Natural killer cell (primary cell): ENCODE data around the gene CDH11. TPM values are rescaled to one million over a fixed set of nuclear protein-coding genes. Genes with fewer than 3 reads are reported as not detected.

Experiments
- ATAC-seq, 3 donors: fragments of 150-1000 bp in 2 of 3; fragments of 200-7000 bp in 1 of 3; cut with Tn5 transposase; 1 replicate in 1 of 3; 2 replicates in 2 of 3; pipeline ENCODE4 v1.10.0; 2021; ENCODE audit warnings: mild to moderate bottlenecking in 2 of 3, moderate library complexity in 2 of 3
- DNase-seq, 2 donors: peaks; one replicate each; pipeline versions ENCODE4 v3.0.0 to v3.0.0-alpha.2; 2013 to 2021; ENCODE audit warnings: mixed read lengths in 1 of 2
- H3K27ac ChIP-seq: one replicate; pipeline ENCODE4 v1.5.1; 2013; ENCODE audit warnings: mild to moderate bottlenecking, low read length
- H3K27me3 ChIP-seq: one replicate; pipeline ENCODE4 v1.6.1; 2013; ENCODE audit warnings: low read length; ENCODE audit not compliant: control insufficient read depth, insufficient read depth
- H3K36me3 ChIP-seq: one replicate; pipeline ENCODE4 v1.6.1; 2013; ENCODE audit warnings: low read length; ENCODE audit not compliant: control insufficient read depth, insufficient read depth
- H3K4me1 ChIP-seq: one replicate; pipeline ENCODE4 v1.6.1; 2013; ENCODE audit warnings: low read length; ENCODE audit not compliant: control insufficient read depth, insufficient read depth
- H3K4me3 ChIP-seq: one replicate; pipeline ENCODE4 v1.5.1; 2013; ENCODE audit warnings: low read length
- H3K9me3 ChIP-seq: one replicate; pipeline ENCODE4 v1.6.1; 2013; ENCODE audit warnings: low read length; ENCODE audit not compliant: control insufficient read depth, insufficient read depth
- H3K27ac Mint-ChIP-seq, 2 donors: one replicate each; pipeline ENCODE4 v1.8.0; 2022; ENCODE audit warnings: mild to moderate bottlenecking in 2 of 2, mixed read lengths in 2 of 2, moderate library complexity in 1 of 2
- H3K27me3 Mint-ChIP-seq, 2 donors: one replicate each; pipeline ENCODE4 v1.8.0; 2022; ENCODE audit warnings: low read depth in 2 of 2, mixed read lengths in 2 of 2
- H3K36me3 Mint-ChIP-seq: one replicate; pipeline ENCODE4 v1.8.0; 2022; ENCODE audit warnings: mixed read lengths
- H3K4me1 Mint-ChIP-seq, 2 donors: one replicate each; pipeline ENCODE4 v1.8.0; 2022; ENCODE audit warnings: mixed read lengths in 2 of 2
- H3K4me3 Mint-ChIP-seq: one replicate; pipeline ENCODE4 v1.8.0; 2022; ENCODE audit warnings: mild to moderate bottlenecking, moderate library complexity, mixed read lengths
- H3K9me3 Mint-ChIP-seq, 2 donors: one replicate each; pipeline ENCODE4 v1.8.0; 2022; ENCODE audit warnings: mixed read lengths in 2 of 2
- WGBS: methylation state at CpG from one replicate; pipeline ENCODE4 v1.1.7; 2013; ENCODE audit warnings: missing lambda C conversion rate; ENCODE audit not compliant: insufficient coverage; 5-methylcytosine and 5-hydroxymethylcytosine counted together
- intact Hi-C: fragments of 100-400 bp; cut with micrococcal nuclease; formaldehyde crosslinking; loops from one replicate; pipeline ENCODE4 v1.14.2; 2022
- total RNA-seq, 4 donors: library from RNA; stranded (reverse); fragments of 120-200 nt in 1 of 4; gene quantifications; one replicate each; pipeline versions ENCODE4 v1.2.3 to v1.2.4, GENCODE V29; 2013 to 2022
- TF ChIP-seq, protein P1 (sequence below): fragments of 200-600 bp; IDR thresholded peaks from one replicate; pipeline ENCODE4 v1.8.0; 2022; ENCODE audit warnings: antibody characterized with exemption

The CDH11 gene
- total RNA-seq, 3 donors from 2014 or later (not counting 1 experiment from before 2014, with no cell fraction given): not detected

DNA sequence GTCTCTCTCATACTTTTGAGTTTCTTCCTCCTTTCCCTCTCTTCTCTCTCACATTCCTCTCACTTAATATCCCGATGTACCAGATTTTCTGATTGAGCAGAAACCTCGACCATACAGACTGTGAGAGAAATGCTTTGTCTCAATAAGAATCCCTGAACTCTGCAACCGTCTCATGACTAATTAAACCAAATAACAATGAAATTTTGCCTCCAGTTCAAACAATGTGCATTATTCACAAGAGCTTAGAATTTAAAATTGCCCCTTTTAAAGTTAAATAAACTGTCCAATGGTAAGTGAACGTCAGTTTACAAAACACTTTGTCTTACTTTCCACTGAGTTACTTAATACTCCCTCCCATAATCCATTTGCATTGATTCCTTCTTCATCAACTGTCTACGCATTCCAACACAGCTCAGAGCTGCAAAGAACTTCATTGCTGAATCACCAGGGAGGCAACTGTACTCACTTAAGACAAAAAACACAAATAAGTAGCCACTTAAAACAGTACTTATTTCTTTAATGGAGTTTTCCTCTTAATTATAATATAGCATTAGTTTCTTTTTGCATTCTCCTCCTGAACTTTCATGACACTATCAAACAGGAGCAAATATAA lies 4.9 kb downstream of the CDH11 start:
- Histone ChIP-seq H3K9me3 (no peaks in the 10 kb centered on the region), H3K27me3 (peaks cover 8% of the 10 kb centered on the region), H3K4me1 (no peaks in the 10 kb centered on the region), H3K27ac (no peak overlapping the region), H3K36me3 (no peaks in the 10 kb centered on the region), H3K4me3 (no peak overlapping the region)
- WGBS: 86% methylated on average over 5 of the region's 5 CpGs
- intact Hi-C loops: no loop called here
- DNase-seq (no peak), ATAC-seq (no peak)
- TF ChIP-seq, protein P1, sequence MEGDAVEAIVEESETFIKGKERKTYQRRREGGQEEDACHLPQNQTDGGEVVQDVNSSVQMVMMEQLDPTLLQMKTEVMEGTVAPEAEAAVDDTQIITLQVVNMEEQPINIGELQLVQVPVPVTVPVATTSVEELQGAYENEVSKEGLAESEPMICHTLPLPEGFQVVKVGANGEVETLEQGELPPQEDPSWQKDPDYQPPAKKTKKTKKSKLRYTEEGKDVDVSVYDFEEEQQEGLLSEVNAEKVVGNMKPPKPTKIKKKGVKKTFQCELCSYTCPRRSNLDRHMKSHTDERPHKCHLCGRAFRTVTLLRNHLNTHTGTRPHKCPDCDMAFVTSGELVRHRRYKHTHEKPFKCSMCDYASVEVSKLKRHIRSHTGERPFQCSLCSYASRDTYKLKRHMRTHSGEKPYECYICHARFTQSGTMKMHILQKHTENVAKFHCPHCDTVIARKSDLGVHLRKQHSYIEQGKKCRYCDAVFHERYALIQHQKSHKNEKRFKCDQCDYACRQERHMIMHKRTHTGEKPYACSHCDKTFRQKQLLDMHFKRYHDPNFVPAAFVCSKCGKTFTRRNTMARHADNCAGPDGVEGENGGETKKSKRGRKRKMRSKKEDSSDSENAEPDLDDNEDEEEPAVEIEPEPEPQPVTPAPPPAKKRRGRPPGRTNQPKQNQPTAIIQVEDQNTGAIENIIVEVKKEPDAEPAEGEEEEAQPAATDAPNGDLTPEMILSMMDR: no peak
- H3K9me3 Mint-ChIP-seq: no peaks in the 10 kb centered on the region
- H3K36me3 Mint-ChIP-seq: peaks cover 7% of the 10 kb centered on the region
- no peak overlapping the region for H3K4me3 Mint-ChIP-seq
- H3K27ac Mint-ChIP-seq: no peak overlapping the region
- H3K4me1 Mint-ChIP-seq: no peaks in the 10 kb centered on the region
- peaks cover 9 to 10% of the 10 kb centered on the region in 2 donors for H3K27me3 Mint-ChIP-seq

DNA sequence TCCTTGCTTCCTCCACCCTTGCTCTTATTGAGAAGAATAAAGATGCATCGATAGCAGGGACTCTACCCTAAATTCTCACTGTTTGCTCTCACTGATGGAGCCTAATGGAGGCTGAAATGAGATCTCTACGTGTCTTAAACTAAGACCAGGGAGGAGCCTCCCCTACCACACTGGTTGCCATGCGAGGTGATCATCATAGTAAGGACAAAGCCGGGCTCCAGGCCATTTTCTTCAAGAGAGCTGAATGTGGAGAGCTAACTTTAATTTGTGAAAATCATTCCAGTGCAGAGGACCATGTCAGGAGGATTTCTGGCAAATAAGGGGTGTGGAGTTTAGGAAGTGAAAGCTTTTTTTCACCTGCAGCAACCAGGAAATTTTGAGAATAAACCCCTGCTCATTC lies 5.6 kb downstream of the CDH11 start:
- no peaks in the 10 kb centered on the region for H3K36me3 ChIP-seq
- H3K9me3 ChIP-seq: no peaks in the 10 kb centered on the region
- no peak overlapping the region for H3K27ac Mint-ChIP-seq
- no peak for ATAC-seq
- WGBS: 87% methylated on average over 2 of the region's 4 CpGs
- H3K4me3 ChIP-seq: no peak overlapping the region
- peaks cover 7% of the 10 kb centered on the region for H3K36me3 Mint-ChIP-seq
- no peak for DNase-seq
- no peaks in the 10 kb centered on the region for H3K4me1 ChIP-seq
- H3K27me3 ChIP-seq: peaks cover 8% of the 10 kb centered on the region
- H3K27ac ChIP-seq: no peak overlapping the region
- peaks cover 9 to 10% of the 10 kb centered on the region in 2 donors for H3K27me3 Mint-ChIP-seq
- H3K9me3 Mint-ChIP-seq: peaks cover 0 to under 1% of the 10 kb centered on the region in 2 donors
- no peaks in the 10 kb centered on the region for H3K4me1 Mint-ChIP-seq
- no peak overlapping the region for H3K4me3 Mint-ChIP-seq
- intact Hi-C loops: no loop called here
- TF ChIP-seq, protein P1: no peak

DNA sequence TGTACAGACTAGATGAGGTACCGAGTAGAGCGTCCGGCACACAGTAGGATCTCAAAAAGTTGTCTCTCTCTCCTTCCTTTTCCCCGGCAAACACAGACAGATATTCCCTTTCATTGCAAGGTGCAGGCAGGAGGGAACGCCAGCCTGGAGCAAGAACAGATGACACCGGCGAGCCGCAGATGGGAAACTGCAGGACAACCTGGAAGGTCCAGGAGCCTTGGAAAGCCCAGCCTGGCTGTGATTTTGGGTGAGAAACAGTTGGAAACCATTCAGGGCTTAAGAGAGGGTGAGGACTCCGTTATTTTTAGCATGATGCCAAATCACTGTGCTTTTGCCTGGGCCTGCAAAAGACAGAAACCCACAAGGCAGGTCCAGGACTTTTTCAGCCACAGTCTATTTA lies 7.3 kb downstream of the CDH11 start:
- Histone ChIP-seq H3K4me3 (no peak overlapping the region), H3K36me3 (no peaks in the 10 kb centered on the region), H3K4me1 (no peaks in the 10 kb centered on the region), H3K27ac (no peak overlapping the region), H3K27me3 (no peaks in the 10 kb centered on the region), H3K9me3 (no peaks in the 10 kb centered on the region)
- H3K27me3 Mint-ChIP-seq: no peaks in the 10 kb centered on the region
- H3K36me3 Mint-ChIP-seq: no peaks in the 10 kb centered on the region
- H3K4me3 Mint-ChIP-seq: no peak overlapping the region
- intact Hi-C loops: no loop called here
- H3K27ac Mint-ChIP-seq: no peak overlapping the region
- DNase-seq: no peak
- no peaks in the 10 kb centered on the region for H3K4me1 Mint-ChIP-seq
- WGBS: 91% methylated on average over 9 of the region's 9 CpGs
- TF ChIP-seq, protein P1: no peak
- no peak for ATAC-seq
- peaks cover 0 to 2% of the 10 kb centered on the region in 2 donors for H3K9me3 Mint-ChIP-seq

DNA sequence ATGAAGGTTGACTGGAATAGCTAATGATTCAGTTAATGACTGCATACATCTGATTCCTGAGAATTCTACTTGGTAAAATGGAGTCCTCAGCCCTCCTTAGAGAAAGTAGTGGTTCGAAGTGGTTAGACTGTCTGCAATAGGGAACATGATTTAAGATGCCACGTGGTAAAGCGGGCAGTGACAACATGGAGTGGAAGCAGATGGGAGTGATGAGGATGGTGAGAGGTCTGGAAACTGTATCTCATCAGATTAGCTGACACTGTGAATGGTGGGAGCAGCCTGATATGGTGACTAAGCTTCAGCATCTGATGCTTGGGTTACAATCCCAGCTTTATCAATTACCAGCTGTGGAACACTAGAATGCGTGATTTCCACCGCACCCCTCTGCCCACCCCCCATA lies 8.4 kb downstream of the CDH11 start:
- H3K4me1 Mint-ChIP-seq: no peaks in the 10 kb centered on the region
- H3K27ac Mint-ChIP-seq: no peak overlapping the region
- no peaks in the 10 kb centered on the region for H3K9me3 ChIP-seq
- no peaks in the 10 kb centered on the region for H3K27me3 ChIP-seq
- intact Hi-C loops: no loop called here
- TF ChIP-seq, protein P1: no peak
- no peaks in the 10 kb centered on the region for H3K27me3 Mint-ChIP-seq
- no peaks in the 10 kb centered on the region for H3K36me3 Mint-ChIP-seq
- 87% methylated on average over 5 of the region's 5 CpGs for WGBS
- ATAC-seq (no peak), DNase-seq (no peak)
- H3K4me1 ChIP-seq: no peaks in the 10 kb centered on the region
- H3K9me3 Mint-ChIP-seq: peaks cover 0 to 2% of the 10 kb centered on the region in 2 donors
- H3K4me3 Mint-ChIP-seq: no peak overlapping the region
- H3K27ac ChIP-seq: no peak overlapping the region
- no peak overlapping the region for H3K4me3 ChIP-seq
- no peaks in the 10 kb centered on the region for H3K36me3 ChIP-seq
